ENCODE measurements around the gene SLMAP.

Gene SLMAP

DNA sequence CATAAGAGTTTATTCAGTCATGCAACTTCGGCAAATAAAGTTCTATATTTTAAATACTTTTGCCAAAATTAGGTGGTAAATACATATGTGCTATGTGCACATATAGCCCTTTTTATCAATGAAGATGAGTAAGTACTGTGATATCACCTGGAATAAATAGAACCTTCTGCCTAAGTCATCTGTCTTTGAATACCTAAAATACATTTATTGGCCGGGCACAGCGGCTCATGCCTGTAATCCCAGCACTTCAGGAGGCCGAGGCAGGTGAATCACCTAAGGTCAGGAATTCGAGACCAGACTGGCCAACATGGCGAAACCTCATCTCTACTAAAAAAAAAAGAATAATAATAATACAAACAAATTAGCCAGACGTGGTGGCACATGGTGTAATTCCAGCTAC is 178.3 kb downstream of the SLMAP start:
- H3K36me3 ChIP-seq (ENCODE audit: low read length) = 0 out of 2 replicates have a peak, but pooled peaks cover 3% of the 10 kb centered on the region
- H3K9ac ChIP-seq (ENCODE audit: low read length) = no peak overlapping the region
- H3K27me3 ChIP-seq (ENCODE audit: low read length) = no peaks in the 10 kb centered on the region
- no peak overlapping the region for H3K4me3 ChIP-seq (ENCODE audit: insufficient read depth, low read length, poor library complexity, severe bottlenecking)
- no peak overlapping the region for H3K27ac ChIP-seq (ENCODE audit: low read depth, low read length)
- H3F3A ChIP-seq (ENCODE audit: insufficient read depth) = no peaks in the 10 kb centered on the region
- no peaks in the 10 kb centered on the region for H3K79me2 ChIP-seq (ENCODE audit: insufficient read depth, low read length)
- H3K4me2 ChIP-seq (ENCODE audit: low read depth, low read length, poor library complexity, severe bottlenecking) = no peak overlapping the region
- no peak for TF ChIP-seq EZH2phosphoT487 (conservative IDR thresholded peaks at IDR 0.05; ENCODE audit: low read length)
- no peaks in the 10 kb centered on the region for H3K9me2 ChIP-seq (replicated peaks; ENCODE audit: insufficient read depth, low read length)
- no peaks in the 10 kb centered on the region for H3K9me3 ChIP-seq (ENCODE audit: insufficient read depth, low read length)
- no peaks in the 10 kb centered on the region for H4K20me1 ChIP-seq (ENCODE audit: low read depth, low read length)
- H2AFZ ChIP-seq (ENCODE audit: low read depth, low read length, severe bottlenecking) = no peak overlapping the region

DNA sequence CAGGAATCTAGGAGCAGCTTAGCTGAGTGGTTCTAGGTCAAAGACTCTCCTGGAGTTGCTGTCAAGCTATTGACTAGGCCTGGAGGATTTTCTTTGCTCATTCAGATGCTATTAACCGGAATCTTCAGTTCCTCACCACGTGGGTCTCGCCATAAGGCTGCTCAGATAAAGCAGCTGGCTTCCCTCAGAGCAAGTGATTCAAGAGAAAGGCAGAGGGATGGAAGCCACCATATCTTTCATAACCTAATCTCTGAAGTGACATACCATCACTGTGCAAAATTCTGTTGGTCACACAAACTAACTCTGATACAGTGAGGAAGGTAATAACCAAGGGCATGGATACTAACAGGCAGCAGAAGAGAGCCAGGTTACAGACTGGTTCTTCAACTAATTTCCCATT is 179.4 kb downstream of the SLMAP start:
- no peak for TF ChIP-seq EZH2phosphoT487 (conservative IDR thresholded peaks at IDR 0.05; ENCODE audit: low read length)
- TF ChIP-seq, protein P1, sequence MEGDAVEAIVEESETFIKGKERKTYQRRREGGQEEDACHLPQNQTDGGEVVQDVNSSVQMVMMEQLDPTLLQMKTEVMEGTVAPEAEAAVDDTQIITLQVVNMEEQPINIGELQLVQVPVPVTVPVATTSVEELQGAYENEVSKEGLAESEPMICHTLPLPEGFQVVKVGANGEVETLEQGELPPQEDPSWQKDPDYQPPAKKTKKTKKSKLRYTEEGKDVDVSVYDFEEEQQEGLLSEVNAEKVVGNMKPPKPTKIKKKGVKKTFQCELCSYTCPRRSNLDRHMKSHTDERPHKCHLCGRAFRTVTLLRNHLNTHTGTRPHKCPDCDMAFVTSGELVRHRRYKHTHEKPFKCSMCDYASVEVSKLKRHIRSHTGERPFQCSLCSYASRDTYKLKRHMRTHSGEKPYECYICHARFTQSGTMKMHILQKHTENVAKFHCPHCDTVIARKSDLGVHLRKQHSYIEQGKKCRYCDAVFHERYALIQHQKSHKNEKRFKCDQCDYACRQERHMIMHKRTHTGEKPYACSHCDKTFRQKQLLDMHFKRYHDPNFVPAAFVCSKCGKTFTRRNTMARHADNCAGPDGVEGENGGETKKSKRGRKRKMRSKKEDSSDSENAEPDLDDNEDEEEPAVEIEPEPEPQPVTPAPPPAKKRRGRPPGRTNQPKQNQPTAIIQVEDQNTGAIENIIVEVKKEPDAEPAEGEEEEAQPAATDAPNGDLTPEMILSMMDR (IDR thresholded peaks at IDR 0.05; ENCODE audit: insufficient read depth, low read length, poor library complexity, severe bottlenecking) = no peak
- no peaks in the 10 kb centered on the region for H3K27me3 ChIP-seq (ENCODE audit: low read length)
- H3K9me3 ChIP-seq (ENCODE audit: insufficient read depth, low read length) = no peaks in the 10 kb centered on the region
- no peak overlapping the region for H2AFZ ChIP-seq (ENCODE audit: low read depth, low read length, severe bottlenecking)
- no peaks in the 10 kb centered on the region for H4K20me1 ChIP-seq (ENCODE audit: low read depth, low read length)
- no peaks in the 10 kb centered on the region for H3F3A ChIP-seq (ENCODE audit: insufficient read depth)
- no peak overlapping the region for H3K27ac ChIP-seq (ENCODE audit: low read depth, low read length)
- H3K4me3 ChIP-seq (ENCODE audit: insufficient read depth, low read length, poor library complexity, severe bottlenecking) = no peak overlapping the region
- 0 out of 2 replicates have a peak, but pooled peaks cover 3% of the 10 kb centered on the region for H3K36me3 ChIP-seq (ENCODE audit: low read length)
- no peak overlapping the region for H3K4me2 ChIP-seq (ENCODE audit: low read depth, low read length, poor library complexity, severe bottlenecking)
- no peak overlapping the region for H3K9ac ChIP-seq (ENCODE audit: low read length)
- H3K9me2 ChIP-seq (replicated peaks; ENCODE audit: insufficient read depth, low read length) = no peaks in the 10 kb centered on the region
- no peaks in the 10 kb centered on the region for H3K79me2 ChIP-seq (ENCODE audit: insufficient read depth, low read length)

DNA sequence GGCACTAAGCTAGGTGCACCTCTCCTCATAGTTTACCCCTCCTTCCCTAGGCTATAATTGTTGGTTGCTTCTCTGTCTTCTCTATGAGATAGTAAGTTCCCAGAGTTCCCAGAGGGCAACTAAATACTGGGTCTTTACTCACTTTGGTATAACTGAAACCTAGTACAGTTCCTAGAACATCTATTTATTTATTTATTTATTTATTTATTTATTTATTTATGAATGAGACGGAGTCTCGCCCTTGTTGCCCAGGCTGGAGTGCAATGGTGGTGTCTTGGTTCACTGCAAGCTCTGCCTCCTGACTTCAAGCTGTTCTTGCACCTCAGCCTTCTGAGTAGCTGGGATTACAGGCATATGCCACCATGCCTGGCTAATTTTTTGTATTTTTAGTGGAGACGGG is 181.0 kb downstream of the SLMAP start:
- no peaks in the 10 kb centered on the region for H3K27me3 ChIP-seq (ENCODE audit: low read length)
- H2AFZ ChIP-seq (ENCODE audit: low read depth, low read length, severe bottlenecking) = no peak overlapping the region
- no peaks in the 10 kb centered on the region for H3K9me2 ChIP-seq (replicated peaks; ENCODE audit: insufficient read depth, low read length)
- no peak overlapping the region for H3K4me3 ChIP-seq (ENCODE audit: insufficient read depth, low read length, poor library complexity, severe bottlenecking)
- H3K79me2 ChIP-seq (ENCODE audit: insufficient read depth, low read length) = no peaks in the 10 kb centered on the region
- no peaks in the 10 kb centered on the region for H3K9me3 ChIP-seq (ENCODE audit: insufficient read depth, low read length)
- H3K9ac ChIP-seq (ENCODE audit: low read length) = no peak overlapping the region
- H3K4me2 ChIP-seq (ENCODE audit: low read depth, low read length, poor library complexity, severe bottlenecking) = no peak overlapping the region
- H3K36me3 ChIP-seq (ENCODE audit: low read length) = 0 out of 2 replicates have a peak, but pooled peaks cover under 1% of the 10 kb centered on the region
- no peak for TF ChIP-seq EZH2phosphoT487 (conservative IDR thresholded peaks at IDR 0.05; ENCODE audit: low read length)
- TF ChIP-seq, protein P1 (IDR thresholded peaks at IDR 0.05; ENCODE audit: insufficient read depth, low read length, poor library complexity, severe bottlenecking) = no peak
- H3F3A ChIP-seq (ENCODE audit: insufficient read depth) = no peaks in the 10 kb centered on the region
- no peak overlapping the region for H3K27ac ChIP-seq (ENCODE audit: low read depth, low read length)
- H4K20me1 ChIP-seq (ENCODE audit: low read depth, low read length) = no peaks in the 10 kb centered on the region

DNA sequence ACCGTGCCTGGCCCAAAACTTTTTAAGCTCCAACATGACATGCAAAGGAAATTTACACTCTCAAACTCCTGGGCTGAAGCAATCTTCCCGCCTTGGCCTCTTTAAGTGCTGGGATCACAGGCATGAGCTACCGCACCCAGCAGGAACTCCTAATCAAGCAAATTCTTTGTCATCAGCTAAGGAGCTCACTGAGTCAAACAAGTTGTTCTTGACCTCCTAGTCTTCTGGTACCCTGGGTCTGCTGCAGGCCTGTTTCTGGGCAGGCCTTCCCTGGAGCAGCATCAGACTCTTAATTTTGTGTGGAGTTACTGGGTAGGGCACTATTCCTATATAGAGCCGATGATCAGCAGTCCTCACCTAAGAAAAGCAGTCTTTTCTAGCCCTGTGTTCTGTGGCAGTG is 183.7 kb downstream of the SLMAP start:
- no peak overlapping the region for H3K4me3 ChIP-seq (ENCODE audit: insufficient read depth, low read length, poor library complexity, severe bottlenecking)
- H3K36me3 ChIP-seq (ENCODE audit: low read length) = no peaks in the 10 kb centered on the region
- no peak overlapping the region for H3K27ac ChIP-seq (ENCODE audit: low read depth, low read length)
- TF ChIP-seq, protein P1 (IDR thresholded peaks at IDR 0.05; ENCODE audit: insufficient read depth, low read length, poor library complexity, severe bottlenecking) = no peak
- TF ChIP-seq EZH2phosphoT487 (conservative IDR thresholded peaks at IDR 0.05; ENCODE audit: low read length) = no peak
- no peaks in the 10 kb centered on the region for H3K27me3 ChIP-seq (ENCODE audit: low read length)
- no peaks in the 10 kb centered on the region for H4K20me1 ChIP-seq (ENCODE audit: low read depth, low read length)
- H3K79me2 ChIP-seq (ENCODE audit: insufficient read depth, low read length) = no peaks in the 10 kb centered on the region
- H3F3A ChIP-seq (ENCODE audit: insufficient read depth) = no peaks in the 10 kb centered on the region
- H2AFZ ChIP-seq (ENCODE audit: low read depth, low read length, severe bottlenecking) = no peak overlapping the region
- no peaks in the 10 kb centered on the region for H3K9me2 ChIP-seq (replicated peaks; ENCODE audit: insufficient read depth, low read length)
- H3K9me3 ChIP-seq (ENCODE audit: insufficient read depth, low read length) = no peaks in the 10 kb centered on the region
- H3K4me2 ChIP-seq (ENCODE audit: low read depth, low read length, poor library complexity, severe bottlenecking) = no peak overlapping the region
- H3K9ac ChIP-seq (ENCODE audit: low read length) = no peak overlapping the region
